Spleen (tissue), 11 donors: Measurements from ENCODE around the gene HSPBP1. TPM values are rescaled to one million over a fixed set of nuclear protein-coding genes. Genes with fewer than 3 reads are reported as not detected.

Experiments
- DNase-seq: peaks from one replicate; pipeline ENCODE4 v3.0.0-alpha.2; 2020
- H3K27ac ChIP-seq, 8 donors: fragments of 200-600 bp; sonication (generic) in 7 of 8; 1 replicate in 4 of 8; 2 replicates in 4 of 8; pipeline versions ENCODE4 v1.5.0 to v1.8.0; 2016 to 2021; ENCODE audit warnings: inconsistent platforms in 4 of 8, mild to moderate bottlenecking in 4 of 8, moderate library complexity in 1 of 8
- H3K27me3 ChIP-seq, 7 donors: fragments of 200-600 bp; sonication (generic) in 6 of 7; replicated peaks in 1 of 7; 1 replicate in 4 of 7; 2 replicates in 3 of 7; pipeline versions ENCODE4 v1.5.0 to v1.8.0; 2016 to 2021; ENCODE audit warnings: inconsistent platforms in 3 of 7, mild to moderate bottlenecking in 1 of 7
- H3K36me3 ChIP-seq, 6 donors: fragments of 200-600 bp; sonication (generic) in 5 of 6; 1 replicate in 4 of 6; 2 replicates in 2 of 6; pipeline versions ENCODE4 v1.5.0 to v1.8.0; 2016 to 2021; ENCODE audit warnings: inconsistent platforms in 2 of 6
- H3K4me1 ChIP-seq, 6 donors: fragments of 200-600 bp; sonication (generic) in 5 of 6; 1 replicate in 3 of 6; 2 replicates in 3 of 6; pipeline versions ENCODE4 v1.5.0 to v1.8.0; 2016 to 2021; ENCODE audit warnings: inconsistent platforms in 3 of 6
- H3K4me3 ChIP-seq, 8 donors: fragments of 200-600 bp; sonication (generic) in 7 of 8; 1 replicate in 4 of 8; 2 replicates in 4 of 8; pipeline versions ENCODE4 v1.5.0 to v1.8.0; 2016 to 2021; ENCODE audit warnings: inconsistent platforms in 4 of 8, mild to moderate bottlenecking in 4 of 8, moderate library complexity in 2 of 8
- H3K9me3 ChIP-seq, 8 donors: fragments of 200-600 bp; sonication (generic) in 7 of 8; 1 replicate in 4 of 8; 2 replicates in 4 of 8; pipeline versions ENCODE4 v1.5.0 to v1.8.0; 2016 to 2021; ENCODE audit warnings: inconsistent platforms in 4 of 8
- CTCF ChIP-seq, 11 experiments: fragments of 200-600 bp in 7 of 11; fragments of 450-650 bp in 4 of 11; sonication (generic) in 4 of 11; IDR thresholded peaks in 8 of 11; conservative IDR thresholded peaks in 3 of 11; 1 replicate in 7 of 11; 2 replicates in 4 of 11; pipeline versions ENCODE4 v1.4.0 to v1.8.0; 2016 to 2021; ENCODE audit warnings: antibody characterized with exemption in 11 of 11, inconsistent platforms in 4 of 11, mild to moderate bottlenecking in 1 of 11
- POLR2A ChIP-seq, 3 donors: fragments of 450-650 bp; IDR thresholded peaks; one replicate each; pipeline ENCODE4 v1.5.1; 2017; ENCODE audit warnings: antibody characterized with exemption in 3 of 3, mild to moderate bottlenecking in 1 of 3
- POLR2AphosphoS5 ChIP-seq, 3 donors: sonication (generic); formaldehyde crosslinking; IDR thresholded peaks; one replicate each; pipeline ENCODE4 v1.5.1; 2017; ENCODE audit warnings: antibody characterized with exemption in 3 of 3
- WGBS, 5 donors: extraction: QIAGEN DNeasy Blood & Tissue Kit in 3 of 5; methylation state at CpG; one replicate each; pipeline versions ENCODE4 v1.1.5 to v1.1.7; 2013 to 2018; 5-methylcytosine and 5-hydroxymethylcytosine counted together
- intact Hi-C: fragments of 100-400 bp; cut with DNase I; formaldehyde crosslinking; loops from one replicate; pipeline ENCODE4 v1.15.0; 2023; ENCODE audit warnings: low total_unique reads
- polyA plus RNA-seq, 3 donors: library from polyadenylated mRNA; stranded (reverse); fragments of 200-250 nt; gene quantifications; one replicate each; pipeline ENCODE4 v1.2.1, GENCODE V29; 2013
- total RNA-seq, 7 donors: library from RNA; depleted of rRNA in 3 of 7; stranded (reverse); fragments of >200 nt in 3 of 7; fragmentation: NEBNext Ultra II Directional in 4 of 7; extraction: Animal tissue kit (Norgen Biotek cat#: 25700) in 4 of 7; gene quantifications; one replicate each; pipeline versions ENCODE4 v1.1.0 to v1.2.1, GENCODE V29; 2016 to 2021
- donor health status: healthy with polysubstance abuse.
- donor health status: DM: no; HTN: no; CAD: no; lungs with moderate emphysema.
- donor health status: DM: no; HTN: no; CAD: no.
- donor health status: Bipolar disorder and iron deficiency.
- donor health status: healthy.
- donor health status: DM: no; HTN: no; CAD: no.
- donor health status: DM: yes; HTN: yes; CAD: no.

HSPBP1 gene
- total and polyA plus RNA-seq, 10 donors: 14.2 to 27.0 (median 18.4) TPM

- Histone ChIP-seq H3K4me3 (no peak overlapping the region), H3K27ac (no peak overlapping the region), H3K36me3 (peaks cover 0 to 11% (median 0%) of the 10 kb centered on the region in 6 donors), H3K27me3 (no peaks in the 10 kb centered on the region), H3K9me3 (peaks cover 0 to 5% (median 0%) of the 10 kb centered on the region in 8 donors), H3K4me1 (peaks cover 8 to 23% (median 17%) of the 10 kb centered on the region in 6 donors)
- WGBS, 5 donors: 93 to 97% (median 95%) methylated on average over 9 of the region's 9 CpGs
- DNase-seq: no peak
- no peak for TF ChIP-seq POLR2A (IDR thresholded peaks at IDR 0.05)
- TF ChIP-seq POLR2AphosphoS5 (IDR thresholded peaks at IDR 0.05): no peak
- intact Hi-C loops: no loop called here
Observed at GRCh38 chr19:55262359-55262758, 17.6 kb downstream of the HSPBP1 start.

- H3K36me3 ChIP-seq: peaks cover 0 to 11% (median 0%) of the 10 kb centered on the region in 6 donors
- DNase-seq: peak; percentile 71
- H3K9me3 ChIP-seq: peaks cover 0 to under 1% (median 0%) of the 10 kb centered on the region in 8 donors
- no peak overlapping the region for H3K27ac ChIP-seq
- H3K4me1 ChIP-seq: peaks cover 15 to 29% (median 24%) of the 10 kb centered on the region in 6 donors
- H3K27me3 ChIP-seq: no peaks in the 10 kb centered on the region
- no peak overlapping the region for H3K4me3 ChIP-seq
- 94 to 98% (median 95%) methylated on average over 12 to 13 of the region's 13 CpGs for WGBS, 5 donors
- intact Hi-C loops: no loop called here
- no peak for TF ChIP-seq POLR2AphosphoS5 (IDR thresholded peaks at IDR 0.05)
- no peak for TF ChIP-seq POLR2A (IDR thresholded peaks at IDR 0.05)
- no peak for TF ChIP-seq CTCF (IDR thresholded peaks at IDR 0.05 in 8 of 11, conservative IDR thresholded peaks at IDR 0.05 in 3 of 11)
Observed at GRCh38 chr19:55261671-55262126, 18.2 kb downstream of the HSPBP1 start.

GRCh38 chr19:55259540-55260210 lies 20.2 kb downstream of the HSPBP1 start:
- TF ChIP-seq POLR2A (IDR thresholded peaks at IDR 0.05) (no peak), POLR2AphosphoS5 (IDR thresholded peaks at IDR 0.05) (no peak)
- Histone ChIP-seq H3K4me1 (peaks cover 35 to 50% (median 44%) of the 10 kb centered on the region in 6 donors), H3K27me3 (no peaks in the 10 kb centered on the region), H3K36me3 (peaks cover 0 to 11% (median 0%) of the 10 kb centered on the region in 6 donors), H3K4me3 (peak overlapping the region; percentile 79 to 96 (median 90)), H3K9me3 (no peaks in the 10 kb centered on the region), H3K27ac (peak overlapping the region; percentile 78 to 98 (median 96))
- WGBS, 5 donors: 44 to 51% (median 48%) methylated on average over 29 of the region's 29 CpGs
- intact Hi-C loops: loop anchor here (10.0 kb wide), 1 partner anchor 75 kb away; the partner anchor contains the start of gene SYT5
- peak; percentile 81 for DNase-seq

- H3K4me1 ChIP-seq: peaks cover 36 to 56% (median 51%) of the 10 kb centered on the region in 6 donors
- intact Hi-C loops: loop anchor here (10.0 kb wide), 1 partner anchor 74 kb away; the partner anchor contains the start of gene SYT5
- no peaks in the 10 kb centered on the region for H3K27me3 ChIP-seq
- TF ChIP-seq CTCF (IDR thresholded peaks at IDR 0.05 in 8 of 11, conservative IDR thresholded peaks at IDR 0.05 in 3 of 11) (peak in 5 of 11 experiments; percentile 8 to 43 (median 19)), POLR2AphosphoS5 (IDR thresholded peaks at IDR 0.05) (peak; percentile 95 to 97 (median 96)), POLR2A (IDR thresholded peaks at IDR 0.05) (peak; percentile 63 to 85 (median 68))
- no peaks in the 10 kb centered on the region for H3K9me3 ChIP-seq
- WGBS, 5 donors: 0 to 1% (median 0%) methylated on average over 33 to 76 of the region's 76 CpGs
- peak within 1 kb of the TSS; percentile 78 to 98 (median 96) for H3K27ac ChIP-seq
- H3K36me3 ChIP-seq: peaks cover 0 to 11% (median 0%) of the 10 kb centered on the region in 6 donors
- peak within 1 kb of the TSS; percentile 79 to 96 (median 90) for H3K4me3 ChIP-seq
- peak; percentile 99 for DNase-seq
Observed at GRCh38 chr19:55258828-55259539, 20.9 kb downstream of the HSPBP1 start, which contains the start of gene PPP6R1. Gene PPP6R1, minus strand, starts transcription at chr19:55259017. Its CDS starts 11,914 bp downstream, at chr19:55247103.
